ENCODE results near the gene ANO2. TPM values are rescaled to one million over a fixed set of nuclear protein-coding genes. Genes with fewer than 3 reads are reported as not detected.

ANO2 gene
- total and polyA plus RNA-seq, 5 donors from 2014 or later: 0.10 TPM; not detected in 4

DNA sequence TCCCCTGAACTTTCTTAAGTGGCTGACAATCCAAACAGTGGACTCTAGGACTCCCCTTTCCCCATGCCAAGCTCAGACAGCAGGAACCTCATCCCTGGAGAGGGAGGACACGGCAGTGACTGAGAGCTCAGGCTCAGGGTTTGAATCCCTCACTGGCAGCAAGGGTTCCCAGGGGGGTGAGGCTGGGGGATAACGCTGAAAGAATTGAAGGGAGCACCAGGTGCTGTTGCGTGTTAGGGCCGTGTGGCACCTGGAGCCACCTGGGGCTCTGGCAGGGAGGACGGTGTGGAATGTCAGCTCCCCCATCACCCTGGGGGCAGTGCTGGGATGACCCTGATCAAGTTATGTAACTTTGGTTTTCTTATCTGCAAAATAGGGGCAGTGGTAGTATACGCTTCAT, 40.1 kb downstream of the ANO2 start:
- Mint-ChIP-seq H3K27ac (no peak overlapping the region), H3K4me3 (no peak overlapping the region), H3K27me3 (peaks cover 8% of the 10 kb centered on the region), H3K9me3 (peaks cover 0 to 1% (median 0%) of the 10 kb centered on the region in 7 donors), H3K4me1 (no peaks in the 10 kb centered on the region), H3K36me3 (no peaks in the 10 kb centered on the region)
- Histone ChIP-seq H3K4me3 (ENCODE audit: low read depth, low read length) (no peak overlapping the region), H3K9me3 (ENCODE audit: control insufficient read depth in 2 of 2, low read length in 2 of 2) (no peaks in the 10 kb centered on the region), H3K36me3 (ENCODE audit: control insufficient read depth, insufficient read depth, low read length) (no peaks in the 10 kb centered on the region), H3K4me1 (ENCODE audit: control insufficient read depth, insufficient read depth, low read length, poor library complexity, severe bottlenecking) (no peaks in the 10 kb centered on the region), H3K27ac (ENCODE audit: insufficient read depth, low read length, poor library complexity, severe bottlenecking) (no peak overlapping the region), H3K27me3 (ENCODE audit: control insufficient read depth, insufficient read depth, low read length) (no peaks in the 10 kb centered on the region)
- ATAC-seq (ENCODE audit: low read depth in 2 of 2): no peak
- no peak for DNase-seq

DNA sequence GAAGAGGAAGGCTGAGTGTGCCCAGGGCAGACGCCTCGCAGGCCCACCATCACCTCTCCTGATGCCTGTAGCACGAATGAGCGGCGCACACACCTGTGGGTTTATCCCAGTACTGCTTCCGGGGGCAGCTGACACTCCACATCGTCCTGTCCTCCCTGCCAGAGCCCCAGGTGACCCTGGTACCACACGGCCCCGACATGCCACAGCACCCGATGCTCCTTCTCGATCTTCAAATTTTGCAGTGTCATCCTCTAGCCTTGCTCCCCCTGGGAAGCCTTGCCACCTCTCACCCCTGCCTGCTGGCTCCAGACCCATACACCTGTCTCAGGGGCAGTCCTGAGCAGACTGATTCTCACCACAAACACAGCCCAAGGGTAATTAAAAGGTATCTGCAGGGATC, 40.6 kb downstream of the ANO2 start:
- DNase-seq: no peak
- Mint-ChIP-seq H3K9me3 (peaks cover 0 to 1% (median 0%) of the 10 kb centered on the region in 7 donors), H3K27ac (no peak overlapping the region), H3K27me3 (peaks cover 11% of the 10 kb centered on the region), H3K36me3 (no peaks in the 10 kb centered on the region), H3K4me1 (no peaks in the 10 kb centered on the region), H3K4me3 (no peak overlapping the region)
- no peak for ATAC-seq (ENCODE audit: low read depth in 2 of 2)
- H3K4me1 ChIP-seq (ENCODE audit: control insufficient read depth, insufficient read depth, low read length, poor library complexity, severe bottlenecking): no peaks in the 10 kb centered on the region
- H3K27ac ChIP-seq (ENCODE audit: insufficient read depth, low read length, poor library complexity, severe bottlenecking): no peak overlapping the region
- H3K36me3 ChIP-seq (ENCODE audit: control insufficient read depth, insufficient read depth, low read length): no peaks in the 10 kb centered on the region
- no peak overlapping the region for H3K4me3 ChIP-seq (ENCODE audit: low read depth, low read length)
- H3K27me3 ChIP-seq (ENCODE audit: control insufficient read depth, insufficient read depth, low read length): no peaks in the 10 kb centered on the region
- no peaks in the 10 kb centered on the region for H3K9me3 ChIP-seq (ENCODE audit: control insufficient read depth in 2 of 2, low read length in 2 of 2)

DNA sequence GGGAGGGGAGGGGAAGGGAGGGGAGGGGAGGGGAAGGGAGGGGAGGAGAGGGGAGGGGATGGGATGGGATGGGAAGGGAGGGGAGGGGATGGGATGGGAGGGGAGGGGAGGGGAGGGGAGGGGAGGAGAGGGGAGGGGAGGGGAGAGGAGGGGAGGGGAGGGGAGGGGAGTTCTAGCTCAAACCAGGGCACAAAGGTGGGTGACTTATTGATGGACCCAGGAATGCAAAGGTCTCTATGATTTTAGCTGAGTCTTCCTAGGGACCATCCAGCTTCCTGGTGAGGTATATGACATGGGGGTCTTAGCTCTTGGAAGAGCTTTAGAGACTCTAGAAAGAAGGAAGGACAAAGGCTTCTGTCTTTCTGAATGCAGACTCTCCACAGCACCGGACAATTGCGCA, 42.3 kb downstream of the ANO2 start:
- Mint-ChIP-seq H3K4me1 (no peaks in the 10 kb centered on the region), H3K36me3 (no peaks in the 10 kb centered on the region), H3K4me3 (no peak overlapping the region), H3K27ac (no peak overlapping the region), H3K27me3 (peaks cover 11% of the 10 kb centered on the region), H3K9me3 (peaks cover 0 to 1% (median 0%) of the 10 kb centered on the region in 7 donors)
- Histone ChIP-seq H3K4me1 (ENCODE audit: control insufficient read depth, insufficient read depth, low read length, poor library complexity, severe bottlenecking) (no peaks in the 10 kb centered on the region), H3K27ac (ENCODE audit: insufficient read depth, low read length, poor library complexity, severe bottlenecking) (no peak overlapping the region), H3K9me3 (ENCODE audit: control insufficient read depth in 2 of 2, low read length in 2 of 2) (no peaks in the 10 kb centered on the region), H3K27me3 (ENCODE audit: control insufficient read depth, insufficient read depth, low read length) (no peaks in the 10 kb centered on the region), H3K4me3 (ENCODE audit: low read depth, low read length) (no peak overlapping the region), H3K36me3 (ENCODE audit: control insufficient read depth, insufficient read depth, low read length) (no peaks in the 10 kb centered on the region)
- no peak for ATAC-seq (ENCODE audit: low read depth in 2 of 2)
- no peak for DNase-seq

DNA sequence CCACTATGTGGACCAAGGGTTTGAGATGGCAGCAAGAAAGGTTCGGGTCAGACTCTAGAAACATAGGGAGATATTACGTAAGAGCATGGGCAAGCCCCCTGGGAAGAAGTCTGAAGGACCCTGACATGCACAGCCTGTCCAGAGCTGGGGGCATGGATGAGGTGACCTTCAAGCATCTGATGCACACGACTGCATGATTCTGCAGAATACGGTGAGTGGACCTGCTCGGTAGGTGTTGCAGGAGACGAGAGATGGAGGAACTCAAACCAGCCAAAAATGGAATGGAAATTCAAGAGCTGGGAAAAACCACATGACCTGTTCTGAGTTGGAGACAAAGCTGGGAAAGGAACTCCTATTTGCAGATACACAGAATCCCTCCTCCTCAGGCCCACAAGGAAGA, 43.6 kb downstream of the ANO2 start:
- DNase-seq (no peak), ATAC-seq (ENCODE audit: low read depth in 2 of 2) (no peak)
- Mint-ChIP-seq H3K36me3 (no peaks in the 10 kb centered on the region), H3K9me3 (peaks cover 0 to 4% (median 0%) of the 10 kb centered on the region in 7 donors), H3K4me1 (no peaks in the 10 kb centered on the region), H3K27me3 (peaks cover 11% of the 10 kb centered on the region), H3K4me3 (no peak overlapping the region), H3K27ac (no peak overlapping the region)
- no peaks in the 10 kb centered on the region for H3K36me3 ChIP-seq (ENCODE audit: control insufficient read depth, insufficient read depth, low read length)
- no peak overlapping the region for H3K27ac ChIP-seq (ENCODE audit: insufficient read depth, low read length, poor library complexity, severe bottlenecking)
- H3K27me3 ChIP-seq (ENCODE audit: control insufficient read depth, insufficient read depth, low read length): no peaks in the 10 kb centered on the region
- H3K9me3 ChIP-seq (ENCODE audit: control insufficient read depth in 2 of 2, low read length in 2 of 2): no peaks in the 10 kb centered on the region
- H3K4me1 ChIP-seq (ENCODE audit: control insufficient read depth, insufficient read depth, low read length, poor library complexity, severe bottlenecking): no peaks in the 10 kb centered on the region
- H3K4me3 ChIP-seq (ENCODE audit: low read depth, low read length): no peak overlapping the region

DNA sequence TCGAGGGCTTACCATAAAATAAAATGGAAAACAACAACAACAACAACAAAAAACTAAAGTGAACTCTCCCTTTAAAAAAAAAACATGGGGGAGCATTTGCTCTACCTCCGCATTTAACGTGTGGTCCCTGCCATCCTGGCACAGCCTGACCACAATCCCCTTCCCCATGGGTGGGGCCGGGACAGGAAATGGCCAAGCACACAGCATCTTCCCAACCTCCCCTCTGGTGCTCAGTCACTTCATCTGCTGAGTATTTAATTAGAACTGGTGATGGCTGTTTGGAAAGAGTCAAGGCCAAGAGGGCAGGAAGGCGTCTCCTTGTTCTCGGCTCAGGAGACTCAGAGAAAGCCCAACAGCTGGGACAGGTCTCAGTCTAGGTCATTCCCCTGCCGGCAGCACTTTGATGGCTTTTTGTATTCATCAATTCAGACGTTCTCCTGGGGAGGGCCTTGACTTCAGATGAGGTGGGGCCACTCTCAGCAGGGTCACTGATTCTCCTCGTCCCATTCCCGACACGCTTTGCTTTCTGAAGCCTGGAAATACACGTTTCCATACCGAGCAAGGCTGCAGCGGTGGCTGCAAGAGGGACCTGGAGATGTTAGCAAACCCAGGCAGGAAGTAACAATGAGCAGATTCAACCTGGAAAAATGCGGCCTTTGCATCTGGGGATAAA, 44.4 kb downstream of the ANO2 start:
- Histone ChIP-seq H3K27me3 (ENCODE audit: control insufficient read depth, insufficient read depth, low read length) (no peaks in the 10 kb centered on the region), H3K36me3 (ENCODE audit: control insufficient read depth, insufficient read depth, low read length) (no peaks in the 10 kb centered on the region), H3K4me1 (ENCODE audit: control insufficient read depth, insufficient read depth, low read length, poor library complexity, severe bottlenecking) (no peaks in the 10 kb centered on the region), H3K9me3 (ENCODE audit: control insufficient read depth in 2 of 2, low read length in 2 of 2) (no peaks in the 10 kb centered on the region), H3K4me3 (ENCODE audit: low read depth, low read length) (no peak overlapping the region), H3K27ac (ENCODE audit: insufficient read depth, low read length, poor library complexity, severe bottlenecking) (no peak overlapping the region)
- H3K27me3 Mint-ChIP-seq: peaks cover 14% of the 10 kb centered on the region
- H3K4me3 Mint-ChIP-seq: no peak overlapping the region
- peaks cover 0 to 4% (median 0%) of the 10 kb centered on the region in 7 donors for H3K9me3 Mint-ChIP-seq
- no peaks in the 10 kb centered on the region for H3K36me3 Mint-ChIP-seq
- DNase-seq: no peak
- H3K27ac Mint-ChIP-seq: no peak overlapping the region
- no peaks in the 10 kb centered on the region for H3K4me1 Mint-ChIP-seq
- no peak for ATAC-seq (ENCODE audit: low read depth in 2 of 2)

DNA sequence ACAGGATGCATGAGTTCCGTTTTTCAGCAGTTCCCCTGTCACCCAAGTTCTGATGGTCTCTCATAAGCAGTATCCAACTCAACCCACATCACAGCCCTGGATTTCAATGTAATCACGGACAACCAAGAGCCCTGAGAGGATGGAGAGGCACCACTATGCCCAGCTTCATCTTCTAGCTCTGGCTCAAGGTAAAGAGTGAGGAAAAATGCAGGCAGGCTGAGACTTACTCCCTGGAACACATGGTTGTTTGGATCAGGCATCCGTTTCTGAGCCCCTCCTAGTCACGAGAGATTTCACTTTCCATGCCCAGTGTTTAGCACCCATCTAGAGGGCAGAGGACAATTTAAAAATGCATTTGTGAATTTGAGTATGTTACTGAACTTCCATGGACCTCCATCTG, 45.0 kb downstream of the ANO2 start:
- peaks cover 20% of the 10 kb centered on the region for H3K27me3 Mint-ChIP-seq
- ATAC-seq (ENCODE audit: low read depth in 2 of 2): no peak
- H3K27me3 ChIP-seq (ENCODE audit: control insufficient read depth, insufficient read depth, low read length): no peaks in the 10 kb centered on the region
- H3K4me3 Mint-ChIP-seq: no peak overlapping the region
- no peaks in the 10 kb centered on the region for H3K9me3 ChIP-seq (ENCODE audit: control insufficient read depth in 2 of 2, low read length in 2 of 2)
- H3K4me3 ChIP-seq (ENCODE audit: low read depth, low read length): no peak overlapping the region
- DNase-seq: no peak
- no peak overlapping the region for H3K27ac ChIP-seq (ENCODE audit: insufficient read depth, low read length, poor library complexity, severe bottlenecking)
- no peaks in the 10 kb centered on the region for H3K36me3 Mint-ChIP-seq
- no peaks in the 10 kb centered on the region for H3K4me1 ChIP-seq (ENCODE audit: control insufficient read depth, insufficient read depth, low read length, poor library complexity, severe bottlenecking)
- H3K36me3 ChIP-seq (ENCODE audit: control insufficient read depth, insufficient read depth, low read length): no peaks in the 10 kb centered on the region
- no peak overlapping the region for H3K27ac Mint-ChIP-seq
- no peaks in the 10 kb centered on the region for H3K4me1 Mint-ChIP-seq
- peaks cover 0 to 4% (median 0%) of the 10 kb centered on the region in 7 donors for H3K9me3 Mint-ChIP-seq

DNA sequence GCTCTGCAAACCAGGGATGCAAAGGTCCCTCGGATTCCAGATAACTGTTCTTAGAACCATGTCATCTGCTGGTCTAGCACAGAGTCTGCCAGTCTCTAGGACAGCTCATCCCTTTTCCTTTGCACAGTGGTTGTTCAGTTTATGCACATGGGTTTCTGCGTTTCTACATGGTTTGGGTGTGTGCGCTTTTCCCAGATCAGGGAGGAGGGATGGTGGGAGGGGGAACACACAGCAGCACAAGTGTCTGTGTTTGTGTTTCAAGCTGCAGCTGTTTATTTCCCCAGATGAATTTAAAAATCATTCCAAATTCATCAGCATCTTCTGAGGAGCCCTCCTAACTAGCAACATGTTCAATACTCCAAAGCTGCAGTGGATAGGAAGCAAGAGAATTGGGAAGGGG, 45.4 kb downstream of the ANO2 start:
- Histone ChIP-seq H3K4me3 (ENCODE audit: low read depth, low read length) (no peak overlapping the region), H3K9me3 (ENCODE audit: control insufficient read depth in 2 of 2, low read length in 2 of 2) (no peaks in the 10 kb centered on the region), H3K36me3 (ENCODE audit: control insufficient read depth, insufficient read depth, low read length) (no peaks in the 10 kb centered on the region), H3K4me1 (ENCODE audit: control insufficient read depth, insufficient read depth, low read length, poor library complexity, severe bottlenecking) (no peaks in the 10 kb centered on the region), H3K27ac (ENCODE audit: insufficient read depth, low read length, poor library complexity, severe bottlenecking) (no peak overlapping the region), H3K27me3 (ENCODE audit: control insufficient read depth, insufficient read depth, low read length) (no peaks in the 10 kb centered on the region)
- Mint-ChIP-seq H3K4me3 (no peak overlapping the region), H3K4me1 (no peaks in the 10 kb centered on the region), H3K36me3 (no peaks in the 10 kb centered on the region), H3K27ac (no peak overlapping the region), H3K9me3 (peaks cover 0 to 3% (median 0%) of the 10 kb centered on the region in 7 donors), H3K27me3 (peaks cover 21% of the 10 kb centered on the region)
- ATAC-seq (ENCODE audit: low read depth in 2 of 2): no peak
- DNase-seq: no peak

DNA sequence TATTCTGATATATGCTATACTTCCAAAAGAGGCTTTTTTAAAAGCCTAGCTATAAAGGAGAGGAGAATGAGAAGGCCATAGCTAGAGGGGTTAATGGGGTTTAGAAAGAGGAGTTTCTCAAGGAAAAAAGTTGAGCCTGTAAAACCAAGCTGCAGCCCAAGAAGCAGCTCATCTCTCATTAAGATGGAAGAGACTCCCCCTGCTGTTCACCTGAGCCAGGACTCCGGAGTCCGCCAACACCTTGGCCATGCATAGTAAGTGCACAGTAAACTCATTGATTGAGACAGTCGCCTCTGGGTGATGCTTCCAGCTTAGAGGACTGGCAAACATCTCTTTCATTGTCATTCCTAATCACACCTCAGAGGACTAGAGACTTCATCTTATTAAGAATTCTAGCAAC, 46.2 kb downstream of the ANO2 start:
- peaks cover 0 to 5% (median 0%) of the 10 kb centered on the region in 7 donors for H3K9me3 Mint-ChIP-seq
- Histone ChIP-seq H3K36me3 (ENCODE audit: control insufficient read depth, insufficient read depth, low read length) (no peaks in the 10 kb centered on the region), H3K9me3 (ENCODE audit: control insufficient read depth in 2 of 2, low read length in 2 of 2) (no peaks in the 10 kb centered on the region), H3K27me3 (ENCODE audit: control insufficient read depth, insufficient read depth, low read length) (no peaks in the 10 kb centered on the region), H3K27ac (ENCODE audit: insufficient read depth, low read length, poor library complexity, severe bottlenecking) (no peak overlapping the region), H3K4me3 (ENCODE audit: low read depth, low read length) (no peak overlapping the region), H3K4me1 (ENCODE audit: control insufficient read depth, insufficient read depth, low read length, poor library complexity, severe bottlenecking) (no peaks in the 10 kb centered on the region)
- H3K4me3 Mint-ChIP-seq: no peak overlapping the region
- H3K36me3 Mint-ChIP-seq: no peaks in the 10 kb centered on the region
- no peaks in the 10 kb centered on the region for H3K4me1 Mint-ChIP-seq
- no peak for DNase-seq
- no peak overlapping the region for H3K27ac Mint-ChIP-seq
- ATAC-seq (ENCODE audit: low read depth in 2 of 2): no peak
- peaks cover 21% of the 10 kb centered on the region for H3K27me3 Mint-ChIP-seq

Data from CD4-positive, CD25-positive, alpha-beta regulatory T cell (primary cell).